Kidney (tissue), 14 donors: Measurements from ENCODE around the gene URGCP. TPM values are rescaled to one million over a fixed set of nuclear protein-coding genes. Genes with fewer than 3 reads are reported as not detected.
A peak's percentile ranks its signal among the peaks of the same experiment; 100 is the strongest.

Experiments
- DNase-seq, 5 donors: peaks; one replicate each; pipeline ENCODE4 v3.0.0-alpha.2; 2013 to 2020
- FAIRE-seq: peaks from 2 replicates; lab custom pipeline; 2012; peaks lifted over from hg19 to GRCh38; lab: Jason Lieb, UNC
- H3K27ac ChIP-seq, 2 donors: one replicate each; pipeline ENCODE4 v1.7.0; 2013; ENCODE audit warnings: low read depth in 2 of 2, low read length in 2 of 2, inconsistent platforms in 1 of 2
- H3K27me3 ChIP-seq: one replicate; pipeline ENCODE4 v1.7.1; 2013; ENCODE audit warnings: low read length, inconsistent platforms; ENCODE audit not compliant: control insufficient read depth, insufficient read depth
- H3K36me3 ChIP-seq, 3 donors: one replicate each; pipeline versions ENCODE4 v1.7.0 to v1.7.1; 2013; ENCODE audit warnings: low read length in 3 of 3, control low read depth in 1 of 3, inconsistent platforms in 1 of 3; ENCODE audit not compliant: insufficient read depth in 3 of 3, control insufficient read depth in 2 of 3
- H3K4me1 ChIP-seq, 3 donors: one replicate each; pipeline versions ENCODE4 v1.7.0 to v1.7.1; 2013; ENCODE audit warnings: low read length in 3 of 3, inconsistent platforms in 1 of 3, low read depth in 1 of 3; ENCODE audit not compliant: control insufficient read depth in 2 of 3, insufficient read depth in 2 of 3
- H3K4me3 ChIP-seq, 3 donors: one replicate each; pipeline versions ENCODE4 v1.7.0 to v1.8.1; 2013; ENCODE audit warnings: low read length in 3 of 3, control low read depth in 1 of 3, inconsistent platforms in 1 of 3
- H3K9ac ChIP-seq, 3 donors: one replicate each; pipeline versions ENCODE4 v1.7.0 to v1.7.1; 2013; ENCODE audit warnings: low read length in 3 of 3, control low read depth in 1 of 3, inconsistent platforms in 1 of 3
- H3K9me3 ChIP-seq, 3 donors: one replicate each; pipeline versions ENCODE4 v1.7.0 to v1.7.1; 2013; ENCODE audit warnings: low read length in 3 of 3, control low read depth in 1 of 3, inconsistent platforms in 1 of 3; ENCODE audit not compliant: control insufficient read depth in 2 of 3, insufficient read depth in 1 of 3
- intact Hi-C: fragments of 100-400 bp; cut with DNase I; formaldehyde crosslinking; loops from one replicate; pipeline ENCODE4 v1.11.1; 2022
- polyA plus RNA-seq: library from polyadenylated mRNA; stranded (reverse); fragments of 350-450 nt; fragmentation: Illumina TruSeq; extraction: RNeasy Lipid Tissue Mini Kit (QIAGEN cat#74804); gene quantifications from one replicate; pipeline ENCODE4 v1.2.3, GENCODE V29; 2014; ENCODE audit warnings: low read depth, low replicate concordance; ENCODE audit not compliant: insufficient read depth
- total RNA-seq: library from RNA; stranded (reverse); fragmentation: NEBNext Ultra II Directional; extraction: Animal tissue kit (Norgen Biotek cat#: 25700); gene quantifications from one replicate; pipeline ENCODE4 v1.2.1, GENCODE V29; 2021
- TF ChIP-seq, protein P1 (sequence below): IDR thresholded peaks from 3 replicates; pipeline ENCODE4 v1.5.1; 2012; ENCODE audit warnings: mild to moderate bottlenecking, moderate library complexity, borderline replicate concordance; ENCODE audit not compliant: insufficient read depth; ENCODE audit errors: extremely low read depth
- donor health status: control.
- donor health status: control.
- donor health status: control.
- donor health status: control.
- donor health status: control.
- donor health status: DM: yes; HTN: yes; CAD: no.
- donor health status: Normal renal cell carcinoma (clear cell type).

The URGCP gene
- total and polyA plus RNA-seq, 2 donors from 2014 or later: 32.9 to 41.0 TPM

DNA sequence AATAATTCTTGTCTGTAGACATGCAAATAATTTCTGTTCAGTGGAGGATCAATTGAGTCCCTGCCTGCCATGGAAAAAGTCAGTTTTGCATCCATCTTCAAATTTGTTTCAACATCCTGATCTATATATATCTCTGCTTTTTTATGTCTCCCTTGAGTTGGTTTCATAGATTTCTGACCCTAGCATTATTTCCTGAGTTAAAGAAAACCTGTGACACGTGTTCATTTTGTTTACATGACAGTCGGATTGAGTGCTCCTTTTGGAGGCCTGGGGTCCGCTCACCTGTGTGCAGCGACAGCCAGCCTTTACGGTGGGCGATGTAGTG lies 37.8 kb downstream of the URGCP start:
- H3K27ac ChIP-seq: peak overlapping the region; percentile 32 to 55
- FAIRE-seq (no peak), DNase-seq (peak in 1 of 5 donors; percentile 38)
- H3K4me3 ChIP-seq: peak overlapping the region; percentile 61 to 83 (median 79)
- TF ChIP-seq, protein P1, sequence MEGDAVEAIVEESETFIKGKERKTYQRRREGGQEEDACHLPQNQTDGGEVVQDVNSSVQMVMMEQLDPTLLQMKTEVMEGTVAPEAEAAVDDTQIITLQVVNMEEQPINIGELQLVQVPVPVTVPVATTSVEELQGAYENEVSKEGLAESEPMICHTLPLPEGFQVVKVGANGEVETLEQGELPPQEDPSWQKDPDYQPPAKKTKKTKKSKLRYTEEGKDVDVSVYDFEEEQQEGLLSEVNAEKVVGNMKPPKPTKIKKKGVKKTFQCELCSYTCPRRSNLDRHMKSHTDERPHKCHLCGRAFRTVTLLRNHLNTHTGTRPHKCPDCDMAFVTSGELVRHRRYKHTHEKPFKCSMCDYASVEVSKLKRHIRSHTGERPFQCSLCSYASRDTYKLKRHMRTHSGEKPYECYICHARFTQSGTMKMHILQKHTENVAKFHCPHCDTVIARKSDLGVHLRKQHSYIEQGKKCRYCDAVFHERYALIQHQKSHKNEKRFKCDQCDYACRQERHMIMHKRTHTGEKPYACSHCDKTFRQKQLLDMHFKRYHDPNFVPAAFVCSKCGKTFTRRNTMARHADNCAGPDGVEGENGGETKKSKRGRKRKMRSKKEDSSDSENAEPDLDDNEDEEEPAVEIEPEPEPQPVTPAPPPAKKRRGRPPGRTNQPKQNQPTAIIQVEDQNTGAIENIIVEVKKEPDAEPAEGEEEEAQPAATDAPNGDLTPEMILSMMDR: no peak
- peaks cover 5 to 12% (median 6%) of the 10 kb centered on the region in 3 donors for H3K36me3 ChIP-seq
- no peaks in the 10 kb centered on the region for H3K27me3 ChIP-seq
- peaks cover 0 to 8% (median 0%) of the 10 kb centered on the region in 3 donors for H3K4me1 ChIP-seq
- peak overlapping the region; percentile 67 to 84 (median 77) for H3K9ac ChIP-seq
- H3K9me3 ChIP-seq: no peaks in the 10 kb centered on the region
- intact Hi-C loops: no loop called here

GRCh38 chr7:43868181-43868580 lies 38.2 kb downstream of the URGCP start:
- Histone ChIP-seq H3K4me3 (peak overlapping the region; percentile 61 to 83 (median 79)), H3K9me3 (no peaks in the 10 kb centered on the region), H3K9ac (peak overlapping the region in 2 of 3 donors; percentile 67 to 77), H3K36me3 (peaks cover 5 to 12% (median 6%) of the 10 kb centered on the region in 3 donors), H3K4me1 (peaks cover 0 to 8% (median 0%) of the 10 kb centered on the region in 3 donors), H3K27me3 (no peaks in the 10 kb centered on the region), H3K27ac (peak overlapping the region in 1 of 2 donors; percentile 55)
- DNase-seq: no peak
- intact Hi-C loops: no loop called here
- TF ChIP-seq, protein P1: no peak
- FAIRE-seq: no peak

DNA sequence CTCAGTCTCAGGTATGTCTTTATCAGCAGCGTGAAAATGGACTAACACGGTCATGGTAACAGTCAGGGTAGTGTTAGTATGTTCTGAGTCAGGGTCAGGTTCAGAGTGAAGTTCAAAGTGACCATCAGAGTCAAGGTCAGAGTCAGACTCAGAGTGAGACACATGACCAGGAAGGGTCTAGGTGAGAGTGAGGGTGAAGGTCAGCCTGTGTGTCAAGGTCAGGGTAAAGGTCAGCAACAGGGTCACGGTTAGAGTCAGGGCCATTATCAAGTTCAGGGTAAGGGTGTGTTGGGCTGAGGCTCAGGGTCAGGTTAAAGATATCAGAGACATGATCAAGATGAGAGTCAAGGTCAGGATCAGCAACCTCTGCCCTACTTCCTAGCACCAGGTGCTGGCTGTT lies 41.1 kb downstream of the URGCP start:
- Histone ChIP-seq H3K27ac (no peak overlapping the region), H3K4me3 (no peak overlapping the region), H3K27me3 (no peaks in the 10 kb centered on the region), H3K36me3 (peaks cover 5 to 12% (median 6%) of the 10 kb centered on the region in 3 donors), H3K9me3 (no peaks in the 10 kb centered on the region), H3K4me1 (peaks cover 0 to 8% (median 0%) of the 10 kb centered on the region in 3 donors), H3K9ac (no peak overlapping the region)
- no peak for FAIRE-seq
- DNase-seq: no peak
- TF ChIP-seq, protein P1: no peak
- intact Hi-C loops: no loop called here

GRCh38 chr7:43864126-43864525 lies 42.3 kb downstream of the URGCP start:
- no peaks in the 10 kb centered on the region for H3K9me3 ChIP-seq
- no peak overlapping the region for H3K9ac ChIP-seq
- TF ChIP-seq, protein P1: no peak
- intact Hi-C loops: no loop called here
- H3K36me3 ChIP-seq: peaks cover 5 to 12% (median 6%) of the 10 kb centered on the region in 3 donors
- FAIRE-seq (no peak), DNase-seq (no peak)
- H3K27ac ChIP-seq: no peak overlapping the region
- no peaks in the 10 kb centered on the region for H3K27me3 ChIP-seq
- H3K4me3 ChIP-seq: no peak overlapping the region
- H3K4me1 ChIP-seq: peaks cover 0 to 8% (median 0%) of the 10 kb centered on the region in 3 donors
